HepG2 (cell line): ENCODE measurements around the gene LYPD4. TPM values are rescaled to one million over a fixed set of nuclear protein-coding genes. Genes with fewer than 3 reads are reported as not detected.

ENCODE experiments used
- ATAC-seq: fragments of 200-7000 bp; cut with Tn5 transposase; 3 replicates; pipeline ENCODE4 v1.9.1; 2020; ENCODE audit warnings: mild to moderate bottlenecking, moderate library complexity
- BruUV-seq: library from RNA; stranded (reverse); fragments of 400-500 nt; replicated peaks from 2 replicates; lab custom pipeline; 2021; lab: Mats Ljungman, UMichigan
- CTCF ChIA-PET: fragments of 300-600 bp; formaldehyde crosslinking; extraction: SDS; loops from one replicate; lab custom pipeline; 2021; ENCODE audit warnings: low total read pairs, inconsistent platforms, low intra/inter-chr PET ratio; lab: Yijun Ruan, JAX
- POLR2A ChIA-PET: fragments of 350-600 bp; sonication (Branson Sonifier 250); formaldehyde crosslinking; loops from one replicate; lab custom pipeline; 2020; ENCODE audit warnings: antibody characterized with exemption, inconsistent platforms; lab: Yijun Ruan, JAX
- DNase-seq: peaks from one replicate; pipeline ENCODE4 v3.0.0-alpha.2; 2015; ENCODE audit warnings: low spot score
- FAIRE-seq: peaks from 3 replicates; lab custom pipeline; 2011; peaks lifted over from hg19 to GRCh38; lab: Jason Lieb, UNC
- H2AFZ ChIP-seq: one replicate; pipeline ENCODE4 v1.6.1; 2011; ENCODE audit warnings: low read length, inconsistent platforms
- H3K27ac ChIP-seq: fragments of 300-600 bp; 3 replicates; pipeline ENCODE4 v1.8.0; 2011; ENCODE audit warnings: mixed run types, mild to moderate bottlenecking, mixed read lengths, low read length, inconsistent platforms; ENCODE audit not compliant: insufficient read depth; ENCODE audit errors: extremely low read length
- H3K27me3 ChIP-seq, 2 experiments: fragments of 200-600 bp in 1 of 2; 2 replicates in 1 of 2; 3 replicates in 1 of 2; pipeline versions ENCODE4 v1.6.0 to v1.8.0; 2011; ENCODE audit warnings: low read length in 2 of 2, mild to moderate bottlenecking in 2 of 2, moderate library complexity in 2 of 2, inconsistent platforms in 1 of 2; ENCODE audit not compliant: insufficient read depth in 2 of 2, control insufficient read depth in 1 of 2
- H3K36me3 ChIP-seq, 2 experiments: fragments of 200-600 bp in 1 of 2; replicated peaks in 1 of 2; 2 replicates in 1 of 2; 3 replicates in 1 of 2; pipeline versions ENCODE4 v1.5.1 to v1.8.0; 2011; ENCODE audit warnings: low read length in 2 of 2, inconsistent platforms in 1 of 2; ENCODE audit not compliant: insufficient read depth in 2 of 2, control insufficient read depth in 1 of 2
- H3K4me1 ChIP-seq: 2 replicates; pipeline ENCODE4 v1.5.1; 2012; ENCODE audit warnings: low read length, inconsistent platforms; ENCODE audit not compliant: insufficient read depth
- H3K4me2 ChIP-seq: 2 replicates; pipeline ENCODE4 v1.6.0; 2011; ENCODE audit warnings: low read depth, low read length, inconsistent platforms
- H3K4me3 ChIP-seq, 3 experiments: fragments of 200-600 bp in 1 of 3; sonication (generic), shearing (Covaris generic) in 1 of 3; replicated peaks in 1 of 3; 2 replicates each; pipeline ENCODE4 v1.5.1; 2011 to 2016; ENCODE audit warnings: low read length in 3 of 3, inconsistent platforms in 2 of 3, low read depth in 2 of 3, mild to moderate bottlenecking in 2 of 3, control low read depth in 1 of 3, mixed read lengths in 1 of 3; ENCODE audit not compliant: insufficient read depth in 1 of 3
- H3K79me2 ChIP-seq: one replicate; pipeline ENCODE4 v1.6.1; 2011; ENCODE audit warnings: low read length, inconsistent platforms; ENCODE audit not compliant: insufficient read depth
- H3K9ac ChIP-seq: 2 replicates; pipeline ENCODE4 v1.6.0; 2011; ENCODE audit warnings: mild to moderate bottlenecking, low read depth, low read length, inconsistent platforms; ENCODE audit not compliant: insufficient read depth
- H3K9me3 ChIP-seq: 2 replicates; pipeline ENCODE4 v1.5.1; 2012; ENCODE audit warnings: mild to moderate bottlenecking, low read length
- H4K20me1 ChIP-seq: 2 replicates; pipeline ENCODE4 v1.6.0; 2011; ENCODE audit warnings: inconsistent platforms, mild to moderate bottlenecking, low read length, moderate library complexity; ENCODE audit not compliant: insufficient read depth
- FOSL2 ChIP-seq: sonication (generic); formaldehyde crosslinking; IDR thresholded peaks from 2 replicates; pipeline ENCODE4 v1.4.0; 2020; ENCODE audit warnings: missing genetic modification reagents
- KDM3A ChIP-seq: IDR thresholded peaks from 2 replicates; pipeline ENCODE4 v1.6.1; 2018; ENCODE audit warnings: low read depth, missing compliant biosample characterization
- NFE2 ChIP-seq: sonication (generic); formaldehyde crosslinking; IDR thresholded peaks from 2 replicates; pipeline ENCODE4 v1.4.0; 2020; ENCODE audit warnings: missing genetic modification reagents
- RAD21 ChIP-seq: fragments of 450-650 bp; formaldehyde crosslinking; IDR thresholded peaks from 2 replicates; pipeline ENCODE4 v1.5.0; 2020; ENCODE audit warnings: mild to moderate bottlenecking
- SMAD9 ChIP-seq: sonication (generic); formaldehyde crosslinking; IDR thresholded peaks from 2 replicates; pipeline ENCODE4 v1.5.1; 2020; ENCODE audit warnings: mild to moderate bottlenecking, missing genetic modification reagents
- SMC3 ChIP-seq: IDR thresholded peaks from 2 replicates; pipeline ENCODE4 v1.6.1; 2011; ENCODE audit warnings: low read length, improper control_type of control experiment
- SNAI1 ChIP-seq: sonication (generic); formaldehyde crosslinking; IDR thresholded peaks from 2 replicates; pipeline ENCODE4 v1.5.0; 2020; ENCODE audit warnings: mild to moderate bottlenecking, missing genetic modification reagents, borderline replicate concordance
- STAG1 ChIP-seq: sonication (generic); formaldehyde crosslinking; IDR thresholded peaks from 2 replicates; pipeline ENCODE4 v1.4.0; 2020; ENCODE audit warnings: missing genetic modification reagents
- XRCC5 ChIP-seq: fragments of 200-400 bp; formaldehyde crosslinking; optimal IDR thresholded peaks from 2 replicates; pipeline ENCODE3; 2017; ENCODE audit warnings: mild to moderate bottlenecking, low read length
- ZNF10 ChIP-seq: sonication (generic); formaldehyde crosslinking; IDR thresholded peaks from 2 replicates; pipeline ENCODE4 v1.4.0; 2020; ENCODE audit warnings: mild to moderate bottlenecking, low read depth, missing genetic modification reagents, borderline replicate concordance
- ZNF143 ChIP-seq: sonication (generic); formaldehyde crosslinking; IDR thresholded peaks from 2 replicates; pipeline ENCODE4 v1.4.0; 2020; ENCODE audit warnings: missing genetic modification reagents
- WGBS: methylation state at CpG from one replicate; pipeline ENCODE4 v1.1.6; 2017; ENCODE audit warnings: low lambda C conversion rate; 5-methylcytosine and 5-hydroxymethylcytosine counted together
- in situ Hi-C: cut with HindIII; loops from 2 replicates; pipeline ENCODE4 v1.10.0; 2017; ENCODE audit warnings: low pct_unique_long_range_greater_than_20kb; ENCODE audit not compliant: extremely low pct_ligation_motif_present
- intact Hi-C: fragments of 100-400 bp; cut with micrococcal nuclease; formaldehyde crosslinking; loops from one replicate; pipeline ENCODE4 v1.10.0; 2022; ENCODE audit not compliant: unreplicated experiment
- polyA plus RNA-seq, 8 experiments: library from polyadenylated mRNA; depleted of rRNA in 3 of 8; stranded (reverse) in 7 of 8; unstranded in 1 of 8; fragments of >200 nt; fragmentation: Illumina TruSeq in 4 of 8; extraction: Trizol in 4 of 8; gene quantifications; 2 replicates each; pipeline versions ENCODE4 v1.2.1 to v1.2.3, GENCODE V29; 2011 to 2016; ENCODE audit warnings: low read depth in 4 of 8, missing spikeins in 1 of 8, mixed read lengths in 1 of 8; ENCODE audit not compliant: insufficient read depth in 1 of 8
- total RNA-seq, 5 experiments: library from RNA; depleted of rRNA; stranded (reverse); fragments of >200 nt; fragmentation: Illumina TruSeq; extraction: Trizol; gene quantifications; 2 replicates each; pipeline ENCODE4 v1.2.3, GENCODE V29; 2016; ENCODE audit warnings: low read depth in 1 of 5
- TF ChIP-seq, protein P1 (sequence below): sonication (generic); formaldehyde crosslinking; IDR thresholded peaks from 2 replicates; pipeline ENCODE4 v1.4.0; 2020; ENCODE audit warnings: mild to moderate bottlenecking, missing genetic modification reagents, borderline replicate concordance
- TF ChIP-seq, protein P2 (sequence below): sonication (generic); formaldehyde crosslinking; IDR thresholded peaks from 2 replicates; pipeline ENCODE4 v1.5.0; 2020; ENCODE audit warnings: mild to moderate bottlenecking, missing genetic modification reagents, moderate library complexity

The LYPD4 gene
- total and polyA plus RNA-seq, 2 of the 13 experiments (the other 11 are each of a cell fraction or from before 2014, with no cell fraction given) = not detected

DNA sequence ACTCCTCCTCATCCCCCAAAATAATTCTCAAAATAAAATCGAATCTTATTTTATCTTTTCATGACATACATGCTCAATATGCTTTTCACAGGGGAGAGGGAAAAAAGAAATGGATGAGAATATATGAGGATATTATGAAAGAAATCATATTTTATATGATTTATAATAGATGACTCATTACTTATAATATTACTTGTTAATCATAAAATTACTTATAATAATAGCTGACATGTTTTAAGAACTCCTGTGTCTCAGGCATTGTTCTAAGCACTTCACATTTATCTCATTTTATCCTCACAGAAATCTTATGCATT, 51.1 kb downstream of the LYPD4 start:
- POLR2A ChIA-PET = no interaction called here
- Histone ChIP-seq H3K36me3 (no peaks in the 10 kb centered on the region), H3K27me3 (peaks cover 0 to 12% of the 10 kb centered on the region in 2 experiments; a peak in 2 of 5 replicates), H2AFZ (no peak overlapping the region), H4K20me1 (no peaks in the 10 kb centered on the region), H3K4me2 (no peak overlapping the region), H3K79me2 (no peaks in the 10 kb centered on the region), H3K9me3 (no peaks in the 10 kb centered on the region), H3K9ac (no peak overlapping the region), H3K4me1 (no peaks in the 10 kb centered on the region), H3K4me3 (no peak overlapping the region), H3K27ac (no peak overlapping the region)
- 0% methylated on average over 1 of the region's 1 CpG for WGBS
- intact Hi-C loops (loop anchor here (1.0 to 10.0 kb wide), 2 partner anchors 28 to 161 kb away; partner anchors contain the start of gene RABAC1), in situ Hi-C loops (no loop called here)
- no TSS peak for BruUV-seq
- TF ChIP-seq KDM3A (CRISPR knock-in tag) (no peak), FOSL2 (CRISPR knock-in tag) (no peak), ZNF10 (no peak)
- TF ChIP-seq, protein P1, sequence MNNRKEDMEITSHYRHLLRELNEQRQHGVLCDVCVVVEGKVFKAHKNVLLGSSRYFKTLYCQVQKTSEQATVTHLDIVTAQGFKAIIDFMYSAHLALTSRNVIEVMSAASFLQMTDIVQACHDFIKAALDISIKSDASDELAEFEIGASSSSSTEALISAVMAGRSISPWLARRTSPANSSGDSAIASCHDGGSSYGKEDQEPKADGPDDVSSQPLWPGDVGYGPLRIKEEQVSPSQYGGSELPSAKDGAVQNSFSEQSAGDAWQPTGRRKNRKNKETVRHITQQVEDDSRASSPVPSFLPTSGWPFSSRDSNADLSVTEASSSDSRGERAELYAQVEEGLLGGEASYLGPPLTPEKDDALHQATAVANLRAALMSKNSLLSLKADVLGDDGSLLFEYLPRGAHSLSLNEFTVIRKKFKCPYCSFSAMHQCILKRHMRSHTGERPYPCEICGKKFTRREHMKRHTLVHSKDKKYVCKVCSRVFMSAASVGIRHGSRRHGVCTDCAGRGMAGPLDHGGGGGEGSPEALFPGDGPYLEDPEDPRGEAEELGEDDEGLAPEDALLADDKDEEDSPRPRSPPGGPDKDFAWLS (CRISPR knock-in tag) = no peak
- CTCF ChIA-PET = interaction anchor here (1.9 kb wide), 1 partner anchor 28 kb away, joined by 20 read pairs; no protein-coding TSS in a partner anchor
- ATAC-seq (no peak), FAIRE-seq (no peak), DNase-seq (no peak)

DNA sequence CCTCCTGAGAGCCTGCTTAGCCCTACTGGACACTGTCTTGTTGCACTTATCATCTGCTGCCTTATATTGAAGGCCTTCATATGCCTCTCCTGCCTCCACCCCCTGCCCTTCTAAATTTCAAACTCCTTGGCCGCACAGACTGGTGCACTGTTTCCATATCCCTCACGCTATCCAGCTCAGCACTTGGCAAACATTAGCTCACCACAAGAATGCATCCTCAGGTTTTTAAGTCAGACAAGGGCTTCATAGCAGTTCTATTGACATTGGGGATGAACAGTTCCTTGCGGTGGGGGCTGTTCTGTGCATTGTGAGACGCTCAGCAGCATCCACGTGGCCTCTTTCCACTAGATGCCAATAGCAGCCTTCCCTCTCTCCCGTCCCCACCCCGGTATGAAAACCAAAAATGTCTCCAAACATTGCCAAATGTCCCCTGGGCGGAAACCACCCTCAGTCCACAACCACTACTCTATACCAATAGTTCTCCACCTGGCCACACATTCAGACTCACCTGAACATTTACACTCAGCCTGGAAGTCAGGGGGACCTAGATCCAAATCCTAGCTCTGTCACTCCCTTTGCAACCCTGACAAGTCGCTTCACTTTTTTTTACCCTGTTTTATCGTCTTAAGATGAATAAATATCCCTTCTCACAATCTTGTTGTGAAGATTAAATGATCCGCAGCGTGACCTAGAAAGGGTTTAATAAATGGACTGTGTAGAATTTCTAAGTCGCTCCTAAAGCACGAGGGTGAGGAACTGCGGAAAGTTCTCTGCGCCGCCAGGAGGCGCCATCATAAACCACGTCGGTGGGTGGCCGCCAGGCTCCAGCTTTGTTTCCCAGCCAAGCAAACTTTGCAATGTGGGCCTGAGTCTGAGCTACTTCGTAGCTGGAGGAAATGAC, 51.7 kb downstream of the LYPD4 start:
- no peak overlapping the region for H2AFZ ChIP-seq
- no peaks in the 10 kb centered on the region for H4K20me1 ChIP-seq
- H3K27me3 ChIP-seq = peaks cover 0 to 12% of the 10 kb centered on the region in 2 experiments; a peak in 2 of 5 replicates
- POLR2A ChIA-PET = no interaction called here
- H3K4me2 ChIP-seq = no peak overlapping the region
- no peak overlapping the region for H3K4me3 ChIP-seq
- intact Hi-C loops = loop anchor here (1.0 to 10.0 kb wide), 2 partner anchors 29 to 162 kb away; partner anchors contain the start of gene RABAC1
- no peaks in the 10 kb centered on the region for H3K9me3 ChIP-seq
- H3K36me3 ChIP-seq = no peaks in the 10 kb centered on the region
- H3K9ac ChIP-seq = no peak overlapping the region
- in situ Hi-C loops = no loop called here
- DNase-seq (peak; percentile 21), ATAC-seq (peak; percentile 67; the same call in 2 of the 3 replicates), FAIRE-seq (no peak)
- BruUV-seq = no TSS peak
- H3K27ac ChIP-seq = no peak overlapping the region
- WGBS = 14% methylated on average over 21 of the region's 22 CpGs
- no peaks in the 10 kb centered on the region for H3K79me2 ChIP-seq
- H3K4me1 ChIP-seq = no peaks in the 10 kb centered on the region
- CTCF ChIA-PET = interaction anchor here (1.5 to 1.9 kb wide), 2 partner anchors 28 to 165 kb away, joined by 5 to 20 read pairs; no protein-coding TSS in a partner anchor
- TF ChIP-seq, protein P2, sequence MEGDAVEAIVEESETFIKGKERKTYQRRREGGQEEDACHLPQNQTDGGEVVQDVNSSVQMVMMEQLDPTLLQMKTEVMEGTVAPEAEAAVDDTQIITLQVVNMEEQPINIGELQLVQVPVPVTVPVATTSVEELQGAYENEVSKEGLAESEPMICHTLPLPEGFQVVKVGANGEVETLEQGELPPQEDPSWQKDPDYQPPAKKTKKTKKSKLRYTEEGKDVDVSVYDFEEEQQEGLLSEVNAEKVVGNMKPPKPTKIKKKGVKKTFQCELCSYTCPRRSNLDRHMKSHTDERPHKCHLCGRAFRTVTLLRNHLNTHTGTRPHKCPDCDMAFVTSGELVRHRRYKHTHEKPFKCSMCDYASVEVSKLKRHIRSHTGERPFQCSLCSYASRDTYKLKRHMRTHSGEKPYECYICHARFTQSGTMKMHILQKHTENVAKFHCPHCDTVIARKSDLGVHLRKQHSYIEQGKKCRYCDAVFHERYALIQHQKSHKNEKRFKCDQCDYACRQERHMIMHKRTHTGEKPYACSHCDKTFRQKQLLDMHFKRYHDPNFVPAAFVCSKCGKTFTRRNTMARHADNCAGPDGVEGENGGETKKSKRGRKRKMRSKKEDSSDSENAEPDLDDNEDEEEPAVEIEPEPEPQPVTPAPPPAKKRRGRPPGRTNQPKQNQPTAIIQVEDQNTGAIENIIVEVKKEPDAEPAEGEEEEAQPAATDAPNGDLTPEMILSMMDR (CRISPR knock-in tag) = peak; percentile 68
- TF ChIP-seq RAD21 (CRISPR knock-in tag) (peak; percentile 35; the same call in 1 of the 2 replicates), STAG1 (CRISPR knock-in tag) (peak; percentile 42), NFE2 (no peak), SMC3 (peak; percentile 43), SNAI1 (CRISPR knock-in tag) (no peak), ZNF143 (CRISPR knock-in tag) (no peak), SMAD9 (no peak), XRCC5 (peak; percentile 63)
